Measurements from ENCODE around the gene PAK1IP1. TPM values are rescaled to one million over a fixed set of nuclear protein-coding genes. Genes with fewer than 3 reads are reported as not detected.

PAK1IP1 gene, protein sequence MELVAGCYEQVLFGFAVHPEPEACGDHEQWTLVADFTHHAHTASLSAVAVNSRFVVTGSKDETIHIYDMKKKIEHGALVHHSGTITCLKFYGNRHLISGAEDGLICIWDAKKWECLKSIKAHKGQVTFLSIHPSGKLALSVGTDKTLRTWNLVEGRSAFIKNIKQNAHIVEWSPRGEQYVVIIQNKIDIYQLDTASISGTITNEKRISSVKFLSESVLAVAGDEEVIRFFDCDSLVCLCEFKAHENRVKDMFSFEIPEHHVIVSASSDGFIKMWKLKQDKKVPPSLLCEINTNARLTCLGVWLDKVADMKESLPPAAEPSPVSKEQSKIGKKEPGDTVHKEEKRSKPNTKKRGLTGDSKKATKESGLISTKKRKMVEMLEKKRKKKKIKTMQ
- total RNA-seq (10 to 100 TPM in 2 of 4 donors, 1 to 10 TPM in 2; 6.6 to 14.6 (median 11.8) TPM), polyA plus RNA-seq (10 to 100 TPM in 2 of 3 donors, 1 to 10 TPM in 1; 7.6 to 14.3 (median 10.8) TPM)

- DNase-seq = peak; percentile 97
- Histone ChIP-seq H3K4me3 (peak within 1 kb of the TSS; percentile 73 to 93 (median 78)), H3K4me1 (peaks cover 0 to 31% (median 27%) of the 10 kb centered on the region in 4 donors), H3K27me3 (no peaks in the 10 kb centered on the region), H3K9me3 (no peaks in the 10 kb centered on the region), H3K36me3 (peaks cover 0 to 24% (median 0%) of the 10 kb centered on the region in 4 donors), H3K27ac (peak within 1 kb of the TSS; percentile 89 to 97 (median 90))
- 0 to 1% methylated on average over 53 of the region's 53 CpGs for WGBS, 2 donors
- TF ChIP-seq CTCF (IDR thresholded peaks at IDR 0.05) (no peak), POLR2AphosphoS5 (IDR thresholded peaks at IDR 0.05) (peak; percentile 96 to 99 (median 98)), POLR2A (IDR thresholded peaks at IDR 0.05) (peak; percentile 92 to 93), EP300 (IDR thresholded peaks at IDR 0.05) (peak in 2 of 4 donors; percentile 6 to 38)
- intact Hi-C loops (cut with DNase I) = loop anchor here (1.0 to 5.0 kb wide), 5 partner anchors 28 to 184 kb away; partner anchors contain the start of genes TMEM14B and TMEM14C
These were observed at the start of gene PAK1IP1, which contains the start of gene C6orf52 for GRCh38 chr6:10694302-10695085. TSS of gene PAK1IP1 (plus strand) at chr6:10694972. CDS start at chr6:10694986, 14 bp downstream. TSS of gene C6orf52 (minus strand) at chr6:10694616. CDS start at chr6:10687550, 7,066 bp downstream.

GRCh38 chr6:10655508-10656055 is 39.2 kb upstream of the PAK1IP1 start:
- Histone ChIP-seq H3K27ac (no peak overlapping the region), H3K36me3 (no peaks in the 10 kb centered on the region), H3K4me3 (no peak overlapping the region), H3K27me3 (no peaks in the 10 kb centered on the region), H3K9me3 (no peaks in the 10 kb centered on the region), H3K4me1 (no peaks in the 10 kb centered on the region)
- no peak for TF ChIP-seq CTCF (IDR thresholded peaks at IDR 0.05)
- TF ChIP-seq POLR2A (IDR thresholded peaks at IDR 0.05) = no peak
- no peak for TF ChIP-seq POLR2AphosphoS5 (IDR thresholded peaks at IDR 0.05)
- no peak for TF ChIP-seq EP300 (IDR thresholded peaks at IDR 0.05)
- DNase-seq = no peak
- 54 to 79% methylated on average over 12 of the region's 12 CpGs for WGBS, 2 donors
- intact Hi-C loops (cut with DNase I) = no loop called here

DNA sequence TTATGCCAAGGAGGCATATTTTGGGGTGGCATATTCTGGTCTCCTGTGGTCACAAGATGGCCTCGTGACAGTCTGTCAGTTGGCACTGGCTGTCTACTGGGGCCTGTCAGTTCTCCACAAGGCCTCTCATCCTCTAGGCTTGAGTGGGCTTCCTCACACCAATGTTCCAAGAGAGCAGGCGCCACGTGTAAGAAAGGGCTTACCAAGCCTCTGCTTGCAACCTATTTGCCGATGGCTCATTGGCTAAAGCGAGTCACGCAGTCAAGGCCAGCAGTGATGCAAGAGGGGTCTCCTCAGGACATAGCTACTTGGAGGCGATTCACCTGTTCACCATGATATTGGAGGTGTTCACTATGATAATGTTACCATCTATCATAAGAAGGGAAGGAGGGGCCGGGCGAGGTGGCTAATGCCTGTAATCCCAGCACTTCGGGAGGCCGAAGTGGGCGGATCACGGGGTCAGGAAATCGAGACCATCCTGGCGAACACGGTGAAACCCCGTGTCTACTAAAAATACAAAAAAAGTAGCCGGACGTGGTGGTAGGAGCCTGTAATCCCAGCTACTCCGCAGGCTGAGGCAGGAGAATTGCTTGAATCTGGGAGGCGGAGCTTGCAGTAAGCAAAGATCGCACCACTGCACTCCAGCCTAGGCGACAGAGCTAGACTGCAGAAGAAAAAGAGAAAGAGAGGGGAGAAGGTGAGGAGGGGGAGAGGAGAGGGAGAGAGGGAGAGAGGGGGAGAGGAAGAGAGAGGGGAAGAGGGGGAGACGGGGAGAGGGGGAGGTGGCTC is 35.7 kb upstream of the PAK1IP1 start:
- intact Hi-C loops (cut with DNase I) = no loop called here
- peak overlapping the region in 3 of 4 donors; percentile 30 to 46 (median 37) for H3K4me3 ChIP-seq
- H3K27me3 ChIP-seq = no peaks in the 10 kb centered on the region
- peak overlapping the region in 2 of 4 donors; percentile 52 to 57 for H3K27ac ChIP-seq
- DNase-seq = no peak
- 82 to 91% methylated on average over 24 of the region's 24 CpGs for WGBS, 2 donors
- no peaks in the 10 kb centered on the region for H3K36me3 ChIP-seq
- no peaks in the 10 kb centered on the region for H3K4me1 ChIP-seq
- H3K9me3 ChIP-seq = no peaks in the 10 kb centered on the region
- TF ChIP-seq CTCF (IDR thresholded peaks at IDR 0.05) = no peak
- no peak for TF ChIP-seq POLR2AphosphoS5 (IDR thresholded peaks at IDR 0.05)
- no peak for TF ChIP-seq POLR2A (IDR thresholded peaks at IDR 0.05)
- no peak for TF ChIP-seq EP300 (IDR thresholded peaks at IDR 0.05)
